Cardiac fibroblast (primary cell): ENCODE measurements around the gene ACKR3.

Experiments
- DNase-seq, 2 donors: peaks; one replicate each; pipeline versions ENCODE4 v3.0.0 to v3.0.0-alpha.2; 2010; ENCODE audit warnings: low read depth in 2 of 2
- H3K4me3 ChIP-seq, 2 donors: replicated peaks in 1 of 2; 1 replicate in 1 of 2; 2 replicates in 1 of 2; pipeline ENCODE4 v1.5.1; 2011; ENCODE audit warnings: low read depth in 2 of 2, low read length in 2 of 2, mild to moderate bottlenecking in 2 of 2, moderate library complexity in 1 of 2
- CTCF ChIP-seq: IDR thresholded peaks from one replicate; pipeline ENCODE4 v1.5.1; 2011; ENCODE audit warnings: low read depth, mild to moderate bottlenecking, low read length, inconsistent platforms

ACKR3 gene

DNA sequence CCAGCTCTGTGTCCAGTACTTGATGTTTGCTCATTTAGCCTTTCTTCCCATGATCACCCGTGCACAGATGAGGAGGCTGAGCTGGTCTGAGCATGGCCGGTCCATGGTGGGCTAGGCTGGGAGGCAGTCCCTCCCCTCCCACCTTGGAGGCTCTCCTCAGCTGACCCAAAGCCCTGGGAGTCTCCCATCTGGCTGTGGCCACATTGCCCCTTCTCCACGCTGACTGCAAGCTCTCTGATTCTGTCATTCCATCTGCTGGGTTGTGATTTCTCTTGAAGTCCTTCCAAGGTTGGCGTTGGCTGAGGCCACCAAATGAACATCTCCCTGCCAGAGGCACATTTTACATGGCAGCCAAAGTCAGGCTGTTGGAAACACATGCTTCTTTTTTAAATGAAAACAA is 44.0 kb downstream of the ACKR3 start:
- H3K4me3 ChIP-seq = no peak overlapping the region
- no peak for TF ChIP-seq CTCF
- no peak for DNase-seq

- no peak for DNase-seq
- no peak overlapping the region for H3K4me3 ChIP-seq
- no peak for TF ChIP-seq CTCF
These were observed 44.9 kb downstream of the ACKR3 start for GRCh38 chr2:236614551-236614950.

GRCh38 chr2:236616031-236616430 is 46.4 kb downstream of the ACKR3 start:
- TF ChIP-seq CTCF = no peak
- no peak overlapping the region for H3K4me3 ChIP-seq
- no peak for DNase-seq

DNA sequence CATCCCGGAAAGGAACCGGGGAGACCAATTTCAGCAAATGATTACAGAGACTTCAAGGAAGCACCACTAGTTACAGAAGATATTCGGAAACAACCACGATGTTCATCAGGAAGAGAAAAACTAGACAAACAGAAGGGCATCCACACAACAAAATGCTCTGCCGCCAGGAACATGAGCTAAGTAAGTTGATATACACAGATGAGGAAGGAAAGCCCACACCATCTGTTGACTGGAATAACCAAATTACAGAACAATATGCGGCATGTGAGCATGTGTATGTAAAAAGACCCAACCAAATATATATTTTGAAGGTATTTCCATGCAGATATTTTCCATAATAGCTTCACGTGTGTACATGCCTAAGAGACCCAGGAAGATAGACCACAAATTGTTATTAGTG is 47.0 kb downstream of the ACKR3 start:
- TF ChIP-seq CTCF = no peak
- no peak overlapping the region for H3K4me3 ChIP-seq
- DNase-seq = no peak

DNA sequence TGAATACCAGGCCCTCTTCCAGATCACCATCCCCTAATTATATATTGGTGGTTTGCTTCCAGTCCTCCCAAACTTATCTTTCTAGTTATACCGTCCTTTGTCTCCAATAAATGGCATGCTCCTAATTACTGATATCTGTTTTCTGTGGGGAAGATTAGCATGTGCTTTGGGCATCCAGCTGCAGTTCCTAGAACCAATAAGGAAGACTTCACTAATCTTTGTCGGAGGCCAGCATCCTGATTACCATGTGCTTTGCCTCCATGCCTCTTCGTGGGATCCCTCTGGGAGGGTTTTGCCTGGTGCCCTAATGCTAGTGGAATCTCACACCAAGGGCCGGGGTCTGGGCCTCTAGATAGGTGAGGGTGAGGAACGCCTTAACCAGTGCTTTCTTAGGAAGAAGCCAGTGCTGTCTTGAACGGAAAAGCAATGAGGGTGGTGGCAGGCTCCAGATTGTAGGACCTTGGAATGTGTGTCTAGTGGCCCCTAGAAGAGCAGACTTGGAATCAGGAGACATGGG is 47.7 kb downstream of the ACKR3 start:
- no peak for DNase-seq
- no peak overlapping the region for H3K4me3 ChIP-seq
- no peak for TF ChIP-seq CTCF

DNA sequence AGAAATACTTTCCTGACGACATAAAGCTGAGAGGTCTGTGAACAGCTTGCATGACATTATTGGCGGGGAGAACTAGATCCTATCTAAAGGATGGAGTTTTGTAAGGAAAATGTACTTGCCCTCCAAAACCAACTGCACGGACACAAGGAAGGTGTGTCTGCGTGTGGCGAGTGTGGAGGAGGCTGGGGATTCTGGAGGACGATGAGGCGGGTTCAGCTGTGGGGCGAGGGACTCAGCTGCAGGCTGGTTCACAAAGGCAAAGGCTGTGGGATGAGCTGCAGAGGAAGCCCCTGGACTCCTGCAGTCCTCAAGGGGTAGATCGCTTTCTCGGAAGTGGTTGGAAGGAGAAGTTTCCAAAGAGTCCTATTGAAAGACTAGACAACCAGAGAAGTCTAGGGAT is 48.2 kb downstream of the ACKR3 start:
- no peak for TF ChIP-seq CTCF
- DNase-seq = no peak
- H3K4me3 ChIP-seq = no peak overlapping the region

DNA sequence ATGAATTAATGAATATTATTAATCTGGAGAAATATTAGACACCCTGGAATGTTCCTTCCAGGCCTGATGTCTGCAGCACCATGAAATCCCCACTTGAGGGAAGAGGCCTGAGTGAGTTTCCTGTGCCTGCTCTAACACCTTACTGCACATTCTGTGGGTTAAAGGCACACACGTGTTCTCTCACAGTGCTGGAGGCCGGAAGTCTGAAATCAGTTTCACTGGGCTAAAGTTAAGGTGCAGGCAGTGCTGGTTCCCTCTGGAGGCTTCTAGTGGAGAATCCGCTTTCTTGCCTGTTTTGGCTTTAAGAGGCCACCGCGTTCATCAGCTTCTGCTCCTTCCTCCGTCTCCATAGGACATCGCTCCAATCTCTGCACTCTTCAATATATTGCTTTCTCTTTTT is 48.7 kb downstream of the ACKR3 start:
- H3K4me3 ChIP-seq = no peak overlapping the region
- TF ChIP-seq CTCF = no peak
- no peak for DNase-seq
